Endometrium (tissue), 2 donors: ENCODE results near the gene IL1R1.
"Not testable (repeated sequence)": the region's sequence is repeated elsewhere in the genome, so short reads cannot be mapped to it uniquely, and the experiment has no call there.

Experiments
- FAIRE-seq: peaks from 2 replicates; lab custom pipeline; 2012; peaks lifted over from hg19 to GRCh38; lab: Jason Lieb, UNC
- donor health status: control.
- donor health status: control.

IL1R1 gene

GRCh38 chr2:102111823-102112222, 30.7 kb upstream of the IL1R1 start:
- no peak for FAIRE-seq

GRCh38 chr2:102112271-102112670, 30.3 kb upstream of the IL1R1 start:
- no peak for FAIRE-seq

GRCh38 chr2:102112692-102113665, 29.6 kb upstream of the IL1R1 start:
- no peak for FAIRE-seq

- no peak for FAIRE-seq
Measured at GRCh38 chr2:102114290-102114721, 28.2 kb upstream of the IL1R1 start.

- FAIRE-seq, result no peak
Measured at GRCh38 chr2:102114851-102115497, 27.6 kb upstream of the IL1R1 start.

GRCh38 chr2:102116630-102117471, 25.7 kb upstream of the IL1R1 start:
- FAIRE-seq, result no peak

- FAIRE-seq, result no peak
Measured at GRCh38 chr2:102117472-102117858, 25.1 kb upstream of the IL1R1 start.

GRCh38 chr2:102119255-102119654, 23.3 kb upstream of the IL1R1 start:
- no peak for FAIRE-seq

GRCh38 chr2:102120261-102120660, 22.3 kb upstream of the IL1R1 start:
- FAIRE-seq, result no peak

- no peak for FAIRE-seq
Measured at GRCh38 chr2:102120701-102121159, 21.8 kb upstream of the IL1R1 start.

- FAIRE-seq, result no peak
Measured at GRCh38 chr2:102122115-102122514, 20.4 kb upstream of the IL1R1 start.

- FAIRE-seq, result no peak
Measured at GRCh38 chr2:102122909-102123308, 19.6 kb upstream of the IL1R1 start.

- not testable (repeated sequence) for FAIRE-seq
Measured at GRCh38 chr2:102124421-102124820, 18.1 kb upstream of the IL1R1 start.

- FAIRE-seq, result no peak
Measured at GRCh38 chr2:102126169-102126568, 16.4 kb upstream of the IL1R1 start.

- FAIRE-seq, result no peak
Measured at GRCh38 chr2:102126660-102127059, 15.9 kb upstream of the IL1R1 start.

GRCh38 chr2:102129082-102129481, 13.5 kb upstream of the IL1R1 start:
- FAIRE-seq, result no peak

- no peak for FAIRE-seq
Measured at GRCh38 chr2:102129951-102130646, 12.4 kb upstream of the IL1R1 start.

GRCh38 chr2:102130647-102130991, 11.9 kb upstream of the IL1R1 start:
- no peak for FAIRE-seq

GRCh38 chr2:102131564-102131963, 11.0 kb upstream of the IL1R1 start:
- no peak for FAIRE-seq

- no peak for FAIRE-seq
Measured at GRCh38 chr2:102137138-102137537, 5.4 kb upstream of the IL1R1 start.

- no peak for FAIRE-seq
Measured at GRCh38 chr2:102138331-102138730, 4.2 kb upstream of the IL1R1 start.

- no peak for FAIRE-seq
Measured at GRCh38 chr2:102139851-102140250, 2.7 kb upstream of the IL1R1 start.
